Liver (tissue), 9 donors: ENCODE measurements around the gene TLX3. TPM values are rescaled to one million over a fixed set of nuclear protein-coding genes. Genes with fewer than 3 reads are reported as not detected.
A peak's percentile ranks its signal among the peaks of the same experiment; 100 is the strongest.

Experiments
- DNase-seq: peaks from one replicate; pipeline ENCODE4 v3.0.0-alpha.2; 2017; ENCODE audit warnings: low spot score
- H3K27ac ChIP-seq, 2 donors: one replicate each; pipeline ENCODE4 v1.7.0; 2013; ENCODE audit warnings: inconsistent platforms in 2 of 2, low read length in 2 of 2, control low read depth in 1 of 2, low read depth in 1 of 2, mild to moderate bottlenecking in 1 of 2
- H3K27me3 ChIP-seq, 4 donors: one replicate each; pipeline versions ENCODE4 v1.6.1 to v1.7.0; 2013; ENCODE audit warnings: low read length in 3 of 4, inconsistent platforms in 1 of 4, mild to moderate bottlenecking in 1 of 4, moderate library complexity in 1 of 4; ENCODE audit not compliant: control insufficient read depth in 4 of 4, insufficient read depth in 4 of 4
- H3K36me3 ChIP-seq, 4 donors: one replicate each; pipeline versions ENCODE4 v1.6.1 to v1.7.0; 2013; ENCODE audit warnings: low read length in 3 of 4, mild to moderate bottlenecking in 3 of 4, low read depth in 1 of 4, moderate library complexity in 1 of 4; ENCODE audit not compliant: control insufficient read depth in 4 of 4, insufficient read depth in 3 of 4
- H3K4me1 ChIP-seq, 4 donors: one replicate each; pipeline versions ENCODE4 v1.6.1 to v1.7.0; 2013; ENCODE audit warnings: low read length in 3 of 4, mild to moderate bottlenecking in 3 of 4, moderate library complexity in 1 of 4; ENCODE audit not compliant: control insufficient read depth in 4 of 4, insufficient read depth in 4 of 4
- H3K4me3 ChIP-seq, 3 donors: one replicate each; pipeline versions ENCODE4 v1.6.1 to v1.7.0; 2013; ENCODE audit warnings: low read length in 3 of 3, control low read depth in 1 of 3, low read depth in 1 of 3, mild to moderate bottlenecking in 1 of 3
- H3K9ac ChIP-seq, 2 donors: one replicate each; pipeline ENCODE4 v1.7.0; 2013; ENCODE audit warnings: low read length in 2 of 2, mild to moderate bottlenecking in 2 of 2, moderate library complexity in 2 of 2, control low read depth in 1 of 2, low read depth in 1 of 2
- H3K9me3 ChIP-seq, 4 donors: one replicate each; pipeline versions ENCODE4 v1.6.1 to v1.7.0; 2013; ENCODE audit warnings: low read length in 3 of 4; ENCODE audit not compliant: control insufficient read depth in 4 of 4
- ATF3 ChIP-seq: IDR thresholded peaks from 2 replicates; pipeline ENCODE4 v1.6.1; 2016; ENCODE audit warnings: antibody characterized with exemption
- CTCF ChIP-seq: fragments of 150-350 bp; IDR thresholded peaks from 2 replicates; pipeline ENCODE4 v1.5.1; 2017; ENCODE audit warnings: improper control_type of control experiment, low read depth, low read length; ENCODE audit not compliant: missing input control
- EGR1 ChIP-seq, 2 donors: IDR thresholded peaks; 2 replicates each; pipeline ENCODE4 v1.6.1; 2016 to 2018; ENCODE audit warnings: antibody characterized with exemption in 2 of 2, low read depth in 2 of 2
- FOXA1 ChIP-seq: IDR thresholded peaks from 2 replicates; pipeline ENCODE4 v1.6.1; 2016; ENCODE audit warnings: antibody characterized with exemption
- FOXA2 ChIP-seq: IDR thresholded peaks from 2 replicates; pipeline ENCODE4 v1.6.1; 2016; ENCODE audit warnings: antibody characterized with exemption
- GABPA ChIP-seq, 2 donors: IDR thresholded peaks in 1 of 2; conservative IDR thresholded peaks in 1 of 2; 2 replicates each; pipeline ENCODE4 v1.6.1; 2016; ENCODE audit warnings: antibody characterized with exemption in 2 of 2, mild to moderate bottlenecking in 1 of 2, moderate library complexity in 1 of 2
- HNF4A ChIP-seq, 2 donors: conservative IDR thresholded peaks; 2 replicates each; pipeline ENCODE4 v1.6.1; 2016; ENCODE audit warnings: antibody characterized with exemption in 2 of 2, mild to moderate bottlenecking in 2 of 2
- HNF4G ChIP-seq: IDR thresholded peaks from 2 replicates; pipeline ENCODE4 v1.6.1; 2016; ENCODE audit warnings: antibody characterized with exemption
- JUND ChIP-seq, 2 donors: IDR thresholded peaks; 2 replicates each; pipeline ENCODE4 v1.6.1; 2016; ENCODE audit warnings: antibody characterized with exemption in 2 of 2
- MAX ChIP-seq: IDR thresholded peaks from 2 replicates; pipeline ENCODE4 v1.6.1; 2016; ENCODE audit warnings: antibody characterized with exemption
- NR2F2 ChIP-seq: IDR thresholded peaks from 2 replicates; pipeline ENCODE4 v1.6.1; 2016; ENCODE audit warnings: antibody characterized with exemption
- RAD21 ChIP-seq, 2 donors: IDR thresholded peaks; 2 replicates each; pipeline ENCODE4 v1.6.1; 2016; ENCODE audit warnings: antibody characterized with exemption in 2 of 2, mild to moderate bottlenecking in 2 of 2
- REST ChIP-seq: IDR thresholded peaks from 2 replicates; pipeline ENCODE4 v1.6.1; 2016; ENCODE audit warnings: antibody characterized with exemption, mild to moderate bottlenecking
- RXRA ChIP-seq, 2 donors: IDR thresholded peaks; 2 replicates each; pipeline ENCODE4 v1.6.1; 2017 to 2018; ENCODE audit warnings: antibody characterized with exemption in 2 of 2, mild to moderate bottlenecking in 1 of 2
- SP1 ChIP-seq: IDR thresholded peaks from 2 replicates; pipeline ENCODE4 v1.6.1; 2018; ENCODE audit warnings: antibody characterized with exemption, mild to moderate bottlenecking
- TAF1 ChIP-seq: conservative IDR thresholded peaks from 2 replicates; pipeline ENCODE4 v1.6.1; 2016; ENCODE audit warnings: antibody characterized with exemption, mild to moderate bottlenecking
- YY1 ChIP-seq: IDR thresholded peaks from 2 replicates; pipeline ENCODE4 v1.6.1; 2016; ENCODE audit warnings: antibody characterized with exemption, mild to moderate bottlenecking
- ZBTB33 ChIP-seq: IDR thresholded peaks from 2 replicates; pipeline ENCODE4 v1.6.1; 2016; ENCODE audit warnings: antibody characterized with exemption
- WGBS: extraction: QIAGEN DNeasy Blood & Tissue Kit; methylation state at CpG from one replicate; pipeline ENCODE4 v1.1.7; 2013; 5-methylcytosine and 5-hydroxymethylcytosine counted together
- polyA plus RNA-seq, 2 donors: library from polyadenylated mRNA; stranded (reverse) in 1 of 2; unstranded in 1 of 2; fragments of 200-250 nt in 1 of 2; fragments of >200 nt in 1 of 2; fragmentation: Nextera tagmentation in 1 of 2; extraction: Ambion mirVana in 1 of 2; gene quantifications; one replicate each; pipeline versions ENCODE4 v1.2.1 to v1.2.3, GENCODE V29; 2013 to 2015
- total RNA-seq, 2 donors: library from RNA; depleted of rRNA; stranded (reverse); fragments of >200 nt; gene quantifications; one replicate each; pipeline ENCODE4 v1.2.3, GENCODE V29; 2014
- donor health status: healthy.
- donor health status: healthy.
- donor health status: healthy.
- donor health status: healthy.
- donor health status: healthy.

The TLX3 gene
- total and polyA plus RNA-seq, 4 donors, result not detected

GRCh38 chr5:171315386-171315891, 6.4 kb downstream of the TLX3 start:
- peak overlapping the region in 1 of 3 donors; percentile 17 for H3K4me3 ChIP-seq

More at GRCh38 chr5:171315386-171315891, 6.4 kb downstream of the TLX3 start:
- no peak for DNase-seq
- H3K36me3 ChIP-seq, result no peaks in the 10 kb centered on the region
- TF ChIP-seq EGR1 (IDR thresholded peaks at IDR 0.05; ENCODE audit: low read depth in 2 of 2) (no peak), FOXA1 (no peak), GABPA (IDR thresholded peaks at IDR 0.05 in 1 of 2, conservative IDR thresholded peaks at IDR 0.05 in 1 of 2) (no peak), CTCF (no peak), TAF1 (no peak), JUND (IDR thresholded peaks at IDR 0.05) (no peak), ZBTB33 (no peak), SP1 (no peak), HNF4G (no peak), NR2F2 (no peak), YY1 (no peak), HNF4A (conservative IDR thresholded peaks at IDR 0.05) (no peak), ATF3 (no peak), RXRA (IDR thresholded peaks at IDR 0.05) (no peak), FOXA2 (no peak), REST (no peak), MAX (no peak), RAD21 (IDR thresholded peaks at IDR 0.05) (no peak)
- no peak overlapping the region for H3K9ac ChIP-seq
- H3K27ac ChIP-seq, result no peak overlapping the region
- peaks cover 5 to 33% (median 16%) of the 10 kb centered on the region in 4 donors for H3K27me3 ChIP-seq
- no peaks in the 10 kb centered on the region for H3K9me3 ChIP-seq
- peaks cover 16 to 56% (median 25%) of the 10 kb centered on the region in 4 donors for H3K4me1 ChIP-seq
- 9% methylated on average over 36 of the region's 36 CpGs for WGBS
